Right atrium auricular region (tissue), 2 donors: ENCODE measurements around the gene MYL4. TPM values are rescaled to one million over a fixed set of nuclear protein-coding genes. Genes with fewer than 3 reads are reported as not detected.

Experiments used
- DNase-seq: peaks from one replicate; pipeline ENCODE4 v3.0.0-alpha.2; 2019; ENCODE audit warnings: low spot score
- H3K27ac ChIP-seq, 2 donors: fragments of 200-600 bp; sonication (generic); 1 replicate in 1 of 2; 2 replicates in 1 of 2; pipeline ENCODE4 v1.5.1; 2016 to 2019
- H3K27me3 ChIP-seq, 2 donors: fragments of 200-600 bp; sonication (generic); one replicate each; pipeline versions ENCODE4 v1.5.1 to v1.6.0; 2017 to 2019
- H3K36me3 ChIP-seq: fragments of 200-600 bp; sonication (generic); one replicate; pipeline ENCODE4 v1.5.1; 2016
- H3K4me1 ChIP-seq, 2 donors: fragments of 200-600 bp; sonication (generic); one replicate each; pipeline versions ENCODE4 v1.5.1 to v1.6.0; 2017 to 2019
- H3K4me3 ChIP-seq, 2 donors: fragments of 200-600 bp; sonication (generic); 1 replicate in 1 of 2; 2 replicates in 1 of 2; pipeline ENCODE4 v1.5.1; 2017 to 2019; ENCODE audit warnings: mild to moderate bottlenecking in 1 of 2, moderate library complexity in 1 of 2
- H3K9me3 ChIP-seq, 2 donors: fragments of 200-600 bp; sonication (generic); one replicate each; pipeline ENCODE4 v1.5.1; 2019
- total RNA-seq, 2 donors: library from RNA; depleted of rRNA; stranded (reverse); fragments of >200 nt; gene quantifications; one replicate each; pipeline ENCODE4 v1.1.0, GENCODE V29; 2016
- TF ChIP-seq, protein P1 (sequence below), 2 donors: fragments of 200-600 bp; sonication (generic); IDR thresholded peaks; one replicate each; pipeline ENCODE4 v1.5.1; 2019; ENCODE audit warnings: antibody characterized with exemption in 2 of 2

MYL4 gene
- total RNA-seq, 2 donors from 2014 or later = 3,895 to 5,829 TPM

DNA sequence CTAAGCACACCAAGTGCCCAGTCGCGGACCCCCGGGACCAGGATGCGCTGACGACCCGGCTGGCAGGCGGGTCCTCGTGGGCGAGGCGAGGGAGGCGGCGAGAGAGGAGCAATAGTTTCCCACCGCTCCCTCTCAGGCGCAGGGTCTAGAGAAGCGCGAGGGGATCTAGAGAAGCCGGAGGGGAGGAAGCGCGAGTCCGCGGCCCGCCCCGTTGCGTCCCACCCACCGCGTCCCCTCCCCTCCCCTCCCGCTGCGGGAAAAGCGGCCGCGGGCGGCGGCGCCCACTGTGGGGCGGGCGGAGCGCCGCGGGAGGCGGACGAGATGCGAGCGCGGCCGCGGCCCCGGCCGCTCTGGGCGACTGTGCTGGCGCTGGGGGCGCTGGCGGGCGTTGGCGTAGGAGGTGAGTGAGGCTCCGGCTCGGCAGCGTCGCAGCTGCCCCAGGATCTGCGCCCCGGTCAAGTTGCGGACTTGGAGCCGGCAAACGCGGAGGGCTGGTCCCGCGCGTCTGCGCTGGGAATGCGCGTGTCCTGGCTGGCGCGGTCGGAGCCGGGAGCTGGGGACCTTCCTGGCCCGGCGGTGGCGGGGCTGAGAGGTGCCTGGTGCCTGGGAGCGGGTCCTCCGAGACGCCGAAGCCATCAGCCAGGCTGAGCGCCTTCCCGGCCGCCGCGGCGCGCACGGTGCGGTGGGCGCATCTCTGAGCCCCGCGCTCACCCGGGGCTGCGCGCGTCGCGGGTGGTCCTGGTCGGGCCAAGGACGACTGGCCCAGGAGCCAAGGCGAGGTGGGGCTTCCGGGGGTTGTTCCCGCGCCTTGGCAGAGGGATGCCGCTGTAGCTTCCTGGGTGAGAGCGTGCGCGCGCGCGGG is 44.6 kb downstream of the MYL4 start, which contains the start of gene ITGB3:
Gene ITGB3, plus strand, starts transcription at position 287 of the 862 bp plus-strand sequence. Its CDS starts 35 bp downstream, at position 322.
- TF ChIP-seq, protein P1, sequence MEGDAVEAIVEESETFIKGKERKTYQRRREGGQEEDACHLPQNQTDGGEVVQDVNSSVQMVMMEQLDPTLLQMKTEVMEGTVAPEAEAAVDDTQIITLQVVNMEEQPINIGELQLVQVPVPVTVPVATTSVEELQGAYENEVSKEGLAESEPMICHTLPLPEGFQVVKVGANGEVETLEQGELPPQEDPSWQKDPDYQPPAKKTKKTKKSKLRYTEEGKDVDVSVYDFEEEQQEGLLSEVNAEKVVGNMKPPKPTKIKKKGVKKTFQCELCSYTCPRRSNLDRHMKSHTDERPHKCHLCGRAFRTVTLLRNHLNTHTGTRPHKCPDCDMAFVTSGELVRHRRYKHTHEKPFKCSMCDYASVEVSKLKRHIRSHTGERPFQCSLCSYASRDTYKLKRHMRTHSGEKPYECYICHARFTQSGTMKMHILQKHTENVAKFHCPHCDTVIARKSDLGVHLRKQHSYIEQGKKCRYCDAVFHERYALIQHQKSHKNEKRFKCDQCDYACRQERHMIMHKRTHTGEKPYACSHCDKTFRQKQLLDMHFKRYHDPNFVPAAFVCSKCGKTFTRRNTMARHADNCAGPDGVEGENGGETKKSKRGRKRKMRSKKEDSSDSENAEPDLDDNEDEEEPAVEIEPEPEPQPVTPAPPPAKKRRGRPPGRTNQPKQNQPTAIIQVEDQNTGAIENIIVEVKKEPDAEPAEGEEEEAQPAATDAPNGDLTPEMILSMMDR (IDR thresholded peaks at IDR 0.05) = peak; percentile 34 to 63
- peaks cover 0 to 25% of the 10 kb centered on the region in 2 donors for H3K4me1 ChIP-seq
- DNase-seq = peak; percentile 70
- H3K27ac ChIP-seq = peak within 1 kb of the TSS; percentile 73 to 75
- H3K27me3 ChIP-seq = no peaks in the 10 kb centered on the region
- H3K4me3 ChIP-seq = peak within 1 kb of the TSS; percentile 58 to 76
- no peaks in the 10 kb centered on the region for H3K36me3 ChIP-seq
- no peaks in the 10 kb centered on the region for H3K9me3 ChIP-seq

- peak overlapping the region; percentile 73 to 75 for H3K27ac ChIP-seq
- peaks cover 0 to 25% of the 10 kb centered on the region in 2 donors for H3K4me1 ChIP-seq
- peak overlapping the region; percentile 58 to 76 for H3K4me3 ChIP-seq
- no peak for DNase-seq
- no peaks in the 10 kb centered on the region for H3K27me3 ChIP-seq
- H3K36me3 ChIP-seq = no peaks in the 10 kb centered on the region
- TF ChIP-seq, protein P1 (IDR thresholded peaks at IDR 0.05) = no peak
- no peaks in the 10 kb centered on the region for H3K9me3 ChIP-seq
Measured at GRCh38 chr17:47254403-47254943, 45.3 kb downstream of the MYL4 start.

- no peak overlapping the region for H3K27ac ChIP-seq
- TF ChIP-seq, protein P1 (IDR thresholded peaks at IDR 0.05) = no peak
- no peaks in the 10 kb centered on the region for H3K36me3 ChIP-seq
- H3K9me3 ChIP-seq = no peaks in the 10 kb centered on the region
- DNase-seq = no peak
- no peaks in the 10 kb centered on the region for H3K27me3 ChIP-seq
- peaks cover 0 to 25% of the 10 kb centered on the region in 2 donors for H3K4me1 ChIP-seq
- no peak overlapping the region for H3K4me3 ChIP-seq
Measured at GRCh38 chr17:47257651-47258339, 48.6 kb downstream of the MYL4 start.

- no peak overlapping the region for H3K4me3 ChIP-seq
- no peaks in the 10 kb centered on the region for H3K36me3 ChIP-seq
- H3K27ac ChIP-seq = no peak overlapping the region
- TF ChIP-seq, protein P1 (IDR thresholded peaks at IDR 0.05) = no peak
- no peak for DNase-seq
- H3K27me3 ChIP-seq = no peaks in the 10 kb centered on the region
- no peaks in the 10 kb centered on the region for H3K9me3 ChIP-seq
- peaks cover 0 to 15% of the 10 kb centered on the region in 2 donors for H3K4me1 ChIP-seq
Measured at GRCh38 chr17:47262586-47262985, 53.4 kb downstream of the MYL4 start.

GRCh38 chr17:47264166-47264565 is 55.0 kb downstream of the MYL4 start:
- Histone ChIP-seq H3K9me3 (no peaks in the 10 kb centered on the region), H3K27me3 (no peaks in the 10 kb centered on the region), H3K27ac (no peak overlapping the region), H3K36me3 (no peaks in the 10 kb centered on the region), H3K4me3 (no peak overlapping the region), H3K4me1 (peaks cover 0 to 15% of the 10 kb centered on the region in 2 donors)
- DNase-seq = no peak
- TF ChIP-seq, protein P1 (IDR thresholded peaks at IDR 0.05) = no peak
